Tibial nerve (tissue), 3 donors: ENCODE measurements around the gene TASOR2.

Source experiments
- EP300 ChIP-seq, 2 donors: sonication (generic); formaldehyde crosslinking; IDR thresholded peaks; one replicate each; pipeline ENCODE4 v1.6.1; 2017; ENCODE audit warnings: antibody characterized with exemption in 2 of 2, mild to moderate bottlenecking in 1 of 2
- POLR2A ChIP-seq, 2 donors: fragments of 450-650 bp; IDR thresholded peaks; one replicate each; pipeline ENCODE4 v1.6.1; 2017; ENCODE audit warnings: antibody characterized with exemption in 2 of 2, mild to moderate bottlenecking in 2 of 2, moderate library complexity in 2 of 2

- TF ChIP-seq EP300 (IDR thresholded peaks at IDR 0.05), result no peak
- no peak for TF ChIP-seq POLR2A (IDR thresholded peaks at IDR 0.05)
Observed at GRCh38 chr10:5659702-5660528, 24.7 kb upstream of the TASOR2 start.
